ENCODE data around the gene IL36G. TPM values are rescaled to one million over a fixed set of nuclear protein-coding genes. Genes with fewer than 3 reads are reported as not detected.

The IL36G gene
- total RNA-seq, 1 experiment from 2014 or later: not detected

- H3K27me3 Mint-ChIP-seq (ENCODE audit: insufficient read depth, unreplicated experiment): no peaks in the 10 kb centered on the region
- H3K36me3 Mint-ChIP-seq (ENCODE audit: insufficient read depth, unreplicated experiment): peaks cover 4% of the 10 kb centered on the region
- peak; percentile 88 for DNase-seq (ENCODE audit: unreplicated experiment)
- BruUV-seq (replicated peaks): no TSS peak
- POLR2A ChIA-PET: no interaction called here
- H3K9me3 Mint-ChIP-seq (ENCODE audit: unreplicated experiment): no peaks in the 10 kb centered on the region
- CTCF ChIA-PET: interaction anchor here (1.1 to 6.9 kb wide), 2 partner anchors 188 to 211 kb away, joined by 4 to 268 read pairs; no protein-coding TSS in a partner anchor
- no peak overlapping the region for H3K4me3 Mint-ChIP-seq (ENCODE audit: unreplicated experiment)
- H3K4me1 Mint-ChIP-seq (ENCODE audit: insufficient read depth, unreplicated experiment): peaks cover 19% of the 10 kb centered on the region
- no peak for TF ChIP-seq CTCF (IDR thresholded peaks at IDR 0.05; ENCODE audit: unreplicated experiment)
- no peak overlapping the region for H3K27ac Mint-ChIP-seq (ENCODE audit: low read depth, unreplicated experiment)
- intact Hi-C loops (cut with micrococcal nuclease): no loop called here
These were observed 38.9 kb upstream of the IL36G start for GRCh38 chr2:112938904-112939303.

- no peak for DNase-seq (ENCODE audit: unreplicated experiment)
- no peak for TF ChIP-seq CTCF (IDR thresholded peaks at IDR 0.05; ENCODE audit: unreplicated experiment)
- BruUV-seq (replicated peaks): no TSS peak
- POLR2A ChIA-PET: interaction anchor here (1.0 kb wide), 1 partner anchor 54 kb away, joined by 3 read pairs; no protein-coding TSS in a partner anchor
- no peaks in the 10 kb centered on the region for H3K27me3 Mint-ChIP-seq (ENCODE audit: insufficient read depth, unreplicated experiment)
- H3K27ac Mint-ChIP-seq (ENCODE audit: low read depth, unreplicated experiment): no peak overlapping the region
- H3K4me3 Mint-ChIP-seq (ENCODE audit: unreplicated experiment): no peak overlapping the region
- H3K36me3 Mint-ChIP-seq (ENCODE audit: insufficient read depth, unreplicated experiment): peaks cover 4% of the 10 kb centered on the region
- CTCF ChIA-PET: interaction anchor here (4.2 to 6.9 kb wide), 3 partner anchors 21 to 188 kb away, joined by 32 to 268 read pairs (median 39); no protein-coding TSS in a partner anchor
- intact Hi-C loops (cut with micrococcal nuclease): no loop called here
- H3K9me3 Mint-ChIP-seq (ENCODE audit: unreplicated experiment): no peaks in the 10 kb centered on the region
- peaks cover 19% of the 10 kb centered on the region for H3K4me1 Mint-ChIP-seq (ENCODE audit: insufficient read depth, unreplicated experiment)
These were observed 38.4 kb upstream of the IL36G start for GRCh38 chr2:112939425-112939824.

DNA sequence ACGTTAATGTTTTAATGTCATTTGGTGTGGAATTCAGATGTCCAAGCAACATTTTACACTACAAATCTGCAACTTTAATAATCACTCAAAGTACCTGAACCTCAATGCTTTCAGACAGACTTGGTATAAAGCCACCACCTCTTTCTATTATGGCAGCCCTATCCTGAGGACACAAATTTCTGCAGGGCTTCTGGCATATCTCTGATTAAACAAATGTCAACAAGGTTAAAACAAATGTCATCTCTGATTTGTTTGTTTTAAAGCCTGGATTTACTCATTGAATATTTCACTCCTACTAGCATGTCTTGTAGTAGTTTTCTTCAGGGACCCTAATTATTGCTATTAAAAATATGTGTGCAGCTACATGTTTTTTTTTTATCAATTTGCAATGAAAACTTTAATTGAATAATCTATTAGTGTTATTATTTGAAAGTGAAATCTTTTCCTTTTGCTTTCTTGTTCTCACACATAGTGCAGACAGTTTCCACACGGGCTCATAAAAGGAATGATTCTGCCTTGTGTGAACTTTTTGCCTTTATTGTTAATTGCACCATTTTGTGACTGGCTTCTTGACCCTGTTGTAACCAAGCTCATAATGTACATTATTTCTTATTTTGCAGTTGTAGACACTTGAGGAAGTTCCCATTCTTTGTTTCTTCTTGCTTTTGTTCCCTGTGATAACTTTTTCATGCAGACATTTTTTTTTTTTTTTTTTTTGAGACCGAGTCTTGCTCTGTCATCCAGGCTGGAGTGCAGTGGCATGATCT is 36.8 kb upstream of the IL36G start:
- CTCF ChIA-PET: interaction anchor here (0.6 to 6.9 kb wide), 58 partner anchors 8 to 399 kb away, joined by 3 to 268 read pairs (median 5); partner anchors contain the start of genes IL1A and IL1B
- intact Hi-C loops (cut with micrococcal nuclease): loop anchor here (1.0 to 5.0 kb wide), 3 partner anchors 56 to 339 kb away; no protein-coding TSS in a partner anchor
- H3K27me3 Mint-ChIP-seq (ENCODE audit: insufficient read depth, unreplicated experiment): no peaks in the 10 kb centered on the region
- no peak overlapping the region for H3K27ac Mint-ChIP-seq (ENCODE audit: low read depth, unreplicated experiment)
- no peak for DNase-seq (ENCODE audit: unreplicated experiment)
- peaks cover 18% of the 10 kb centered on the region for H3K4me1 Mint-ChIP-seq (ENCODE audit: insufficient read depth, unreplicated experiment)
- H3K4me3 Mint-ChIP-seq (ENCODE audit: unreplicated experiment): no peak overlapping the region
- POLR2A ChIA-PET: interaction anchor here (0.6 to 3.0 kb wide), 11 partner anchors 25 to 197 kb away, joined by 3 to 34 read pairs (median 6); partner anchors contain the start of gene IL1A
- TF ChIP-seq CTCF (IDR thresholded peaks at IDR 0.05; ENCODE audit: unreplicated experiment): no peak
- H3K36me3 Mint-ChIP-seq (ENCODE audit: insufficient read depth, unreplicated experiment): peaks cover 4% of the 10 kb centered on the region
- no TSS peak for BruUV-seq (replicated peaks)
- no peaks in the 10 kb centered on the region for H3K9me3 Mint-ChIP-seq (ENCODE audit: unreplicated experiment)

Measured in MCF 10A (cell line).